HG03575 (cell line): ENCODE measurements around the gene MACC1.

Experiments
- ATAC-seq: cut with Tn5 transposase; IDR thresholded peaks from one replicate; pipeline ENCODE4 v1.9.1; 2021; ENCODE audit not compliant: unreplicated experiment, insufficient number of reproducible peaks, low FRiP score; ENCODE audit errors: extremely low read depth

Gene MACC1

GRCh38 chr7:20114468-20114867 lies 102.7 kb downstream of the MACC1 start:
- ATAC-seq: peak; percentile 71

- peak; percentile 85 for ATAC-seq
Measured at GRCh38 chr7:20113427-20114027, 103.7 kb downstream of the MACC1 start.

- ATAC-seq: no peak
Measured at GRCh38 chr7:20112696-20113095, 104.5 kb downstream of the MACC1 start.

- no peak for ATAC-seq
Measured at GRCh38 chr7:20111821-20112542, 105.2 kb downstream of the MACC1 start.

- ATAC-seq: no peak
Measured at GRCh38 chr7:20107582-20107981, 109.6 kb downstream of the MACC1 start.

- no peak for ATAC-seq
Measured at GRCh38 chr7:20104696-20105095, 112.5 kb downstream of the MACC1 start.

- no peak for ATAC-seq
Measured at GRCh38 chr7:20102982-20103381, 114.2 kb downstream of the MACC1 start.

- ATAC-seq: no peak
Measured at GRCh38 chr7:20095862-20096261, 121.3 kb downstream of the MACC1 start.

- no peak for ATAC-seq
Measured at GRCh38 chr7:20095436-20095835, 121.7 kb downstream of the MACC1 start.

GRCh38 chr7:20089431-20089830 lies 127.8 kb downstream of the MACC1 start:
- ATAC-seq: no peak

GRCh38 chr7:20085086-20085485 lies 132.1 kb downstream of the MACC1 start:
- ATAC-seq: no peak
